Mesothelial cell of epicardium (in vitro differentiated cells): ENCODE measurements around the gene KIRREL3. TPM values are rescaled to one million over a fixed set of nuclear protein-coding genes. Genes with fewer than 3 reads are reported as not detected.

Experiments
- DNase-seq, 2 experiments: peaks; one replicate each; pipeline ENCODE4 v3.0.0; 2021; ENCODE audit warnings: low spot score in 2 of 2; ENCODE audit not compliant: unreplicated experiment in 2 of 2
- H3K27ac Mint-ChIP-seq: 2 replicates; pipeline ENCODE4 v1.8.0; 2021; ENCODE audit warnings: mixed read lengths
- H3K27me3 Mint-ChIP-seq: 2 replicates; pipeline ENCODE4 v1.8.0; 2021; ENCODE audit warnings: low read depth, mixed read lengths
- H3K36me3 Mint-ChIP-seq: 2 replicates; pipeline ENCODE4 v1.8.0; 2021; ENCODE audit warnings: mixed read lengths
- H3K4me1 Mint-ChIP-seq: 2 replicates; pipeline ENCODE4 v1.8.0; 2021; ENCODE audit warnings: mixed read lengths
- H3K4me3 Mint-ChIP-seq: 2 replicates; pipeline ENCODE4 v1.8.0; 2021; ENCODE audit warnings: mild to moderate bottlenecking, moderate library complexity, mixed read lengths
- H3K9me3 Mint-ChIP-seq: 2 replicates; pipeline ENCODE4 v1.8.0; 2021; ENCODE audit warnings: mixed read lengths
- CTCF ChIP-seq: fragments of 200-600 bp; sonication (generic); IDR thresholded peaks from one replicate; pipeline ENCODE4 v1.5.0; 2021; ENCODE audit warnings: antibody characterized with exemption; ENCODE audit not compliant: unreplicated experiment
- total RNA-seq: library from RNA; stranded (reverse); gene quantifications from 3 replicates; pipeline ENCODE4 v1.2.1, GENCODE V29; 2021

The KIRREL3 gene
- total RNA-seq, 1 donor from 2014 or later: 0.31 TPM

GRCh38 chr11:126754591-126755426, 245.8 kb downstream of the KIRREL3 start:
- Mint-ChIP-seq H3K4me3 (no peak overlapping the region), H3K9me3 (peaks cover 12% of the 10 kb centered on the region), H3K27ac (no peak overlapping the region), H3K36me3 (no peaks in the 10 kb centered on the region), H3K27me3 (peaks cover 45% of the 10 kb centered on the region), H3K4me1 (peaks cover 13% of the 10 kb centered on the region)
- no peak for DNase-seq
- no peak for TF ChIP-seq CTCF

GRCh38 chr11:126753990-126754389, 246.6 kb downstream of the KIRREL3 start:
- peaks cover 12% of the 10 kb centered on the region for H3K9me3 Mint-ChIP-seq
- H3K4me1 Mint-ChIP-seq: peaks cover 11% of the 10 kb centered on the region
- no peaks in the 10 kb centered on the region for H3K36me3 Mint-ChIP-seq
- H3K27ac Mint-ChIP-seq: no peak overlapping the region
- TF ChIP-seq CTCF: no peak
- no peak overlapping the region for H3K4me3 Mint-ChIP-seq
- peaks cover 47% of the 10 kb centered on the region for H3K27me3 Mint-ChIP-seq
- no peak for DNase-seq

- peaks cover 12% of the 10 kb centered on the region for H3K9me3 Mint-ChIP-seq
- no peak for TF ChIP-seq CTCF
- peaks cover 19% of the 10 kb centered on the region for H3K4me1 Mint-ChIP-seq
- no peak overlapping the region for H3K4me3 Mint-ChIP-seq
- no peak overlapping the region for H3K27ac Mint-ChIP-seq
- peaks cover 29% of the 10 kb centered on the region for H3K27me3 Mint-ChIP-seq
- H3K36me3 Mint-ChIP-seq: no peaks in the 10 kb centered on the region
- no peak for DNase-seq
These were observed 249.3 kb downstream of the KIRREL3 start for GRCh38 chr11:126751242-126751641.

- peaks cover 8% of the 10 kb centered on the region for H3K4me1 Mint-ChIP-seq
- no peak overlapping the region for H3K27ac Mint-ChIP-seq
- no peak for TF ChIP-seq CTCF
- H3K4me3 Mint-ChIP-seq: no peak overlapping the region
- H3K9me3 Mint-ChIP-seq: peaks cover 12% of the 10 kb centered on the region
- no peak for DNase-seq
- H3K27me3 Mint-ChIP-seq: peaks cover 29% of the 10 kb centered on the region
- no peaks in the 10 kb centered on the region for H3K36me3 Mint-ChIP-seq
These were observed 251.8 kb downstream of the KIRREL3 start for GRCh38 chr11:126748793-126749192.

GRCh38 chr11:126748100-126748791, 252.3 kb downstream of the KIRREL3 start:
- Mint-ChIP-seq H3K4me3 (no peak overlapping the region), H3K9me3 (peaks cover 12% of the 10 kb centered on the region)

More at GRCh38 chr11:126748100-126748791, 252.3 kb downstream of the KIRREL3 start:
- no peaks in the 10 kb centered on the region for H3K36me3 Mint-ChIP-seq
- no peak for DNase-seq
- H3K27me3 Mint-ChIP-seq: peaks cover 32% of the 10 kb centered on the region
- TF ChIP-seq CTCF: no peak
- no peak overlapping the region for H3K27ac Mint-ChIP-seq
- H3K4me1 Mint-ChIP-seq: peaks cover 8% of the 10 kb centered on the region
